K562 treated with DMSO at 1 percent for 24 hours (cell line): ENCODE measurements around the gene TAF10. TPM values are rescaled to one million over a fixed set of nuclear protein-coding genes. Genes with fewer than 3 reads are reported as not detected.

ENCODE experiments used
- total RNA-seq: library from RNA; unstranded; fragments of 300-600 nt; gene quantifications from 2 replicates; pipeline ENCODE4 v1.2.3, GENCODE V29; 2022; ENCODE audit warnings: low read depth; ENCODE audit not compliant: insufficient read depth

Gene TAF10
- 114 and 115 TPM in 2 replicates for total RNA-seq

GRCh38 chr11:6612213-6613041, at the start of gene TAF10:
Gene TAF10, minus strand, starts transcription at chr11:6612216. Its CDS starts 27 bp downstream, at chr11:6612189.

GRCh38 chr11:6655790-6656583, 44.0 kb upstream of the TAF10 start, which contains the start of gene DCHS1:
Gene DCHS1, minus strand, starts transcription at chr11:6655809. Its CDS starts 14,196 bp downstream, at chr11:6641613.

GRCh38 chr11:6619004-6619745, 7.2 kb upstream of the TAF10 start, which contains the start of gene TPP1:
Gene TPP1, minus strand, starts transcription at chr11:6619422. Its CDS starts 22 bp downstream, at chr11:6619400.

GRCh38 chr11:6603287-6604080, 8.5 kb downstream of the TAF10 start, which contains the start of the genes ILK and RRP8:
Gene ILK, plus strand, starts transcription at chr11:6603774. Its CDS starts 498 bp downstream, at chr11:6604272.
Gene RRP8, minus strand, starts transcription at chr11:6603616. Its CDS starts 114 bp downstream, at chr11:6603502.

Other genes with a start within 250 kb of the TAF10 start
- gene SMPD1, start 221.7 kb downstream of the TAF10 start, total RNA-seq, result 47.6 and 53.9 TPM in 2 replicates
- 3.1 and 3.4 TPM in 2 replicates for gene APBB1, start 193.1 kb downstream of the TAF10 start, total RNA-seq
- gene HPX, start 171.2 kb downstream of the TAF10 start, total RNA-seq, result 0.46 and 0.95 TPM in 2 replicates
- 12.3 and 29.1 TPM in 2 replicates for gene TRIM3, start 138.3 kb downstream of the TAF10 start, total RNA-seq
- gene ARFIP2, start 130.9 kb downstream of the TAF10 start, total RNA-seq, result 35.2 and 39.9 TPM in 2 replicates
- 20.0 and 20.9 TPM in 2 replicates for gene TIMM10B, start 130.7 kb downstream of the TAF10 start, total RNA-seq
- 7.8 and 10.4 TPM in 2 replicates for gene DNHD1, start 114.9 kb downstream of the TAF10 start, total RNA-seq
- 13.6 and 16.1 TPM in 2 replicates for gene RRP8, start 8.6 kb downstream of the TAF10 start, total RNA-seq
- 119 and 121 TPM in 2 replicates for gene ILK, start 8.4 kb downstream of the TAF10 start, total RNA-seq
- gene TPP1, start 7.2 kb upstream of the TAF10 start, total RNA-seq, result 117 and 119 TPM in 2 replicates
- 0.49 and 0.64 TPM in 2 replicates for gene DCHS1, start 43.6 kb upstream of the TAF10 start, total RNA-seq
- 54.0 and 59.4 TPM in 2 replicates for gene MRPL17, start 71.1 kb upstream of the TAF10 start, total RNA-seq
- gene OR2AG2, start 159.8 kb upstream of the TAF10 start, total RNA-seq, result 0.21 and 0.23 TPM in 2 replicates
- gene OR2AG1, start 170.8 kb upstream of the TAF10 start, total RNA-seq, result not detected in 2 replicates
- gene OR6A2, start 187.5 kb upstream of the TAF10 start, total RNA-seq, result not detected in 2 replicates
- gene OR10A5, start 233.5 kb upstream of the TAF10 start, total RNA-seq, result not detected in 2 replicates